GOT3 (cell line): Measurements from ENCODE around the gene CEACAM5.

Experiments used
- DNase-seq: peaks from one replicate; lab custom pipeline; 2025; ENCODE audit warnings: mixed read lengths; lab: John Stamatoyannopoulos, UW

CEACAM5 gene

DNA sequence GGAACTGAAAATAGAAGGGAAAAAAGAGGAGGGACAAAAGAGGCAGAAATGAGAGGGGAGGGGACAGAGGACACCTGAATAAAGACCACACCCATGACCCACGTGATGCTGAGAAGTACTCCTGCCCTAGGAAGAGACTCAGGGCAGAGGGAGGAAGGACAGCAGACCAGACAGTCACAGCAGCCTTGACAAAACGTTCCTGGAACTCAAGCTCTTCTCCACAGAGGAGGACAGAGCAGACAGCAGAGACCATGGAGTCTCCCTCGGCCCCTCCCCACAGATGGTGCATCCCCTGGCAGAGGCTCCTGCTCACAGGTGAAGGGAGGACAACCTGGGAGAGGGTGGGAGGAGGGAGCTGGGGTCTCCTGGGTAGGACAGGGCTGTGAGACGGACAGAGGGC, at the start of gene CEACAM5:
CEACAM5 (plus strand) TSS at position 146 of the 400 bp plus-strand sequence; CDS start at position 252, 106 bp downstream.
- DNase-seq, result no peak

DNA sequence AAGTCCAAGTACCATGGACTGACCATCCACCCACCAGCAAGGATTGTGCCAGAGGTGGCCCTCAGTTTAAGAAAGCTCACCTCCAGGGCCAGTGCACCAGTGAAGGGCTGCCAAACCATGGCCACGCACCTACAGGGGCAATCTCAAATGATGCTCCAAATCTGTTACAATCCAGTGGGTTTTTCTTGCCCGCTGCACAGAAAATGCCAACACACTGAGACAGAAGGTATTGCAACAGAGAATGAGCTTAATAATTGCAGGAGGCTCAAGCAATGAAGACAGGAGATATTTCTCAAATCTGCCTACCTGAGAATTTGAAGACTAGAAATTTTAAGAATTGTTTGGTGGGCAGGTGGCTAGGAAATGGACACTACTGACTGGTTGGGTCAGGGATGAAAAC, 42.4 kb upstream of the CEACAM5 start:
- no peak for DNase-seq

DNA sequence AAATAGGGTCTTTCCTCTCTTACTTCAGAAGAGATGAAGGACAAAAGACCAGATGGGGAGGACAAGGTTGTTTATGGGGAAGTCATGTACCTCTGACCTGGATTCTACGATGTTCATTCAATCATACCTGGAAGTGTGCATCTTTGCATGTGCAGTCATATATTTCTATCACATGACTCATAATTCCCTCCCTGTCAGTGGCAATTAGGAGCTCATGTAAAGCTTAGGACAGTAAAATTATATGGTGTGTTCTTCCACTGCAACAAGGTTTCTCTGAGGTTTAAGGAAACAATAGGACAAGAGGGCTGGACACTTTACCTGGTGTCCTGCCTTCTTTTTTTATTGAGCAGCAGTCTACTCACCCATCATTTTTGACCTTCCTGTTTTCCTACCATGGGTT, 40.1 kb upstream of the CEACAM5 start:
- no peak for DNase-seq

DNA sequence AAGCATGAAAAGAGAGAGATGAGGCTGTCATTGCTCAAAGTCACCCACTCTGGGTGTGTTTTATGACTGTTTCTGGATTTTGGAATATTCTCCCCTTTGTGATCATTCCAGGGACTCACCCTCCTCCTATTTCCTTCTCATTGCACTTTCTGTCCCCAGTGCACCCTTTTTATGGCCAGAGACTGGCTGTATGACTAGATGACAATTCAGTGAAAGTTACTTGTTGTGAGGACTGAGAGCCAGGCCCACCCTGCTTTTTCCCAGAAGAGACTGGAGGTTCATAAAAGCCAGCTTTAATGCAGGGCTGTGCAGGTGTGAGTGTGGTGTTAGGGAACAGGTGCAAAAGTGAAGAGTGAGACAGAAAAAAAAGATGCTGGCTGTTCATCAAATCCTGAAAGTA, 37.7 kb upstream of the CEACAM5 start:
- DNase-seq, result no peak

DNA sequence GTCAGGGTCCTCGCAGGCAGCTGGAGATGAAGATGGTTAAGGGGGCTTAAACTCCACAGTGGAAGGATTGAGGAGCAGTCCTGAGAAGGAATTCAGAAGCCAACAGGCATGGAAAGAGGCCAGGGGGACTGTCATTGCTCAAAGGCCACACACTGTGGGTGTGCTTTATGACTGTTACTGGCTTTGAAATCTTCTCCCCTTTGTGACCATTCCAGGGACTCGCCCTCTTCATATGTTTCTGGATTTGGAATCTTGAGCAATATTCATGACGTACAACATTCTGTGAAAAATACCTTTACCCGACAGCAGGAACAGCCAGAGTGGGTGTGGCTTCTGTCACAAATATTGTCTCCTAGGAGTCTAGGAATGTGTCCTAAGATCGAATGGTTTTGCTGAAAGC, 36.9 kb upstream of the CEACAM5 start:
- no peak for DNase-seq

DNA sequence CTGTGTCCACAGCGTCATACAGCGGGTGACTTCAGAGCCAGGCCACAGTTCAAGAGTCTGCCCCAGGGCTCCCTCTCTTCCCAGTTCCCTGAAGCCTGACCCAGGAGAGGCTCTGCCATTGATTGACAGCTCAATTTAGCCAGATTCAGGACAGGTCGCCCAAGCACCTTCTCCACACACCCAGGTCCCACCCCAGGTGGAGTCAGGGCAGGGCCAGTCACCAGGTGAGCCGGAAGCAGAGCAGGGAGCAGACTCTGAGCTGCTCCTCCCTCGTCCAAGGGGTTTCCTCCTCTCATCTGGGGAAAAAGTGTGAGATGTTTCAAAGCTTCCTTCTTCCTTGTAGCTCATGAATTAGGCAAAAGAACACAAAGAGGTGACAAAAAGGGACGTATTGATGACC, 26.0 kb upstream of the CEACAM5 start:
- DNase-seq, result no peak

DNA sequence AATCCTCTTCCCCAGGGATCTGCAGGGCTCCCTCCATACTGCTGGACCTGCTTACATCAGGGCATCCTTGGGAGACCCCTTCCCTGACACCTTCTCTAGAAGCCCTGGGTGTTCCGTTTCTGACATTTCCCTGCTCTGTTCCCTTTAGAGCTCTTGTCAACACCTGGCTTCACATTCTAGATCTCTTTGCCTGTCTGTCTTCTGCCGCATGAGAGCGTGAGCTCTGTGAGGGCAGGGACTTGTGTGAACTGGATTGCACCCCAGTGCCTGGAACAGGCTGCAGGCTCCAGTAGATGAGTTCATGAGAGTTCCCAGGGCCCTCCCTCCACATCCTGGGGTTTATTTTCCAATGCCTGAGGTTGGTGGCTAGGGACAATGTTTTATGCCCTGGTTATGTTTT, 21.0 kb upstream of the CEACAM5 start:
- DNase-seq, result no peak

DNA sequence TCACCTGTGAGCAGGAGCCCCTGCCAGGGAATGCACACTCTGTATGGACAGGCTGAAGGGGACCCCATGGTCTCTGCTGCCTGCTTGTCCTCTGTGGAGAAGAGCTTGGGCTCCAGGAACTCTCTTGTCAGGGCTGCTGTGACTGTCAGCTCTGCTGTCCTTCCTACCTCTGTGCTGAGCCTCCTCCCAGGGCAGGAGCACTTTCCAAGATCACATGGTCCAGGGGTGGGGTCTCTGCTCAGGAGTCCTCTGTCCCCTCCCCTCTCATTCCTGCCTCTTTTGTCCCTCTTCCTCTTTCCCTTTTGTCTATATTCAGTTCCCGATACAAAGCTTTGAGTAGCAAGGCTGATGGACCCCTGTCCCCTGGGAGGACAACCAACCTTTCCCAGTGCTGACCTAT, 20.3 kb upstream of the CEACAM5 start, which contains the start of gene CEACAM7:
CEACAM7 (minus strand) TSS at position 173 of the 400 bp plus-strand sequence; CDS start at position 68, 105 bp downstream.
- no peak for DNase-seq

DNA sequence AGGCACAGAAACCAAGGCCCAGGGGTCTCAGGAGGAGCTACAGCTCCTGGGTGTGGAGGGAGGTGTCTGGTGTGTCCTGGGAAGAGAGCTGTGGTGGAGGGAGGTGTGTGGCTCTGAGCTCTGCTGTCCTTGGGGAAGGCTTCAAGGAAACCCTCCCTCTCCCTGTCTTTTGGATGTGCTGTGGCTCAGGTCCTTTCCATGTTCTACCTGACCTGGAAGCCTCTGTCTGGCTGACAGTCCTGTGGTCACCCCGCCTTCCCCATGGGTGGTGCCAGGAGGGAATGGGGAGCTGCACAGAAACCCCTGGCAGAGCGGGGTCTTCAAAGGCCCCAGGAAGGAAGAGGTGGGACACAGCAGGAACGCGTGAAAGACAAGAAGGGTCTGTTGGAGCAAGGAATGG, 19.7 kb upstream of the CEACAM5 start:
- DNase-seq, result no peak

DNA sequence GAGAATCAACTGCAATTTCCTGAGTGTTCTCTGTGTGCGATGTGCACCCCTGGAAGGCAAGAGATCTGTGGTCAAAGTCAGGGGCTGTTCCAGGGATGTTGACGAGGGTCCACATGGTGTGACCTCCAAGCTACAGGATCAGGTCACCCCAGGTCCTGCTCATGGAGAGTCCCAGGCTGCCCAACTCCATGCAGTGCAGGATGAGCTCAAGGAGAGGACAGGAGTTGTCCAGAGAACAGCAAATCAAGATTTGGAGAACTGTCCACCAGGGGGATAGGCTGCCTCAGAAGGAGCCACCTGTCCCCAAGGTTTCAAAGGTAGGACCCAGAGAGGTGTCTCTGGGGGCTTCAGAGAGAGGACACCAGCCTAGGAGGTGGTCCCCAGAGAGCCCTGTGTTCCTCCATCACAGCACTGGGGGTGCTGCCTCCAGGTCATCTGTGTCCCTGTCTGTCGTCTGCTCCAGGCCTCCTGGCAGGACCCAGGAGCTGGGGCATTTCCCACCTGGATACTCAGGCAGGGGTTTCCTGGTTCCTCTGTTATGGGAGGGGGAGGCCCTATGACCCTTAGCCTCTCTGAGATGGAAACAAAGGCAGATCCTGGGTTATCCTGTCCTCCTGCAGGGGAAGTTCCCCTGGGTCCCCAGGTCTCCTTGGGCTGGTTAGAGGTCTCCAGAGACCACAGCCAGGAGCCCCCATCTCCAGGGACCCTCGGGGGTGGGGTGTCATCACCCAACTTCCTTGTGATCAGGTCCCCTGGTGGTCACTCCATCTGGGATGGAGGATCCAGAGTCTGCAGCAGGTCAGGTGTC, 18.2 kb upstream of the CEACAM5 start:
- DNase-seq, result no peak

DNA sequence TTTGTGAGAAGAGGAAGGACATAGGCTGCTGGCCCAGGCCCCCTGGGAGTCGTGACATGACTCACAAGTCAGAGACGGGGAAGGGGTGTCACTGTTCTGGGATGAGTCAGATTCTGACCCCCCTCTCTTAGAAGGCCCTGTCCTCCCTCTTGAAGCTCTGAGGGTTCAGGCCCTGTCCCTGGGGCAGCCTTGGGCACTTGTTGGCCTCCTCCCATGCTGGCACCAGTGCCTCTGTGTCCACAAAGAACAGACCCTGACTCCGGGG, 17.7 kb upstream of the CEACAM5 start:
- no peak for DNase-seq

DNA sequence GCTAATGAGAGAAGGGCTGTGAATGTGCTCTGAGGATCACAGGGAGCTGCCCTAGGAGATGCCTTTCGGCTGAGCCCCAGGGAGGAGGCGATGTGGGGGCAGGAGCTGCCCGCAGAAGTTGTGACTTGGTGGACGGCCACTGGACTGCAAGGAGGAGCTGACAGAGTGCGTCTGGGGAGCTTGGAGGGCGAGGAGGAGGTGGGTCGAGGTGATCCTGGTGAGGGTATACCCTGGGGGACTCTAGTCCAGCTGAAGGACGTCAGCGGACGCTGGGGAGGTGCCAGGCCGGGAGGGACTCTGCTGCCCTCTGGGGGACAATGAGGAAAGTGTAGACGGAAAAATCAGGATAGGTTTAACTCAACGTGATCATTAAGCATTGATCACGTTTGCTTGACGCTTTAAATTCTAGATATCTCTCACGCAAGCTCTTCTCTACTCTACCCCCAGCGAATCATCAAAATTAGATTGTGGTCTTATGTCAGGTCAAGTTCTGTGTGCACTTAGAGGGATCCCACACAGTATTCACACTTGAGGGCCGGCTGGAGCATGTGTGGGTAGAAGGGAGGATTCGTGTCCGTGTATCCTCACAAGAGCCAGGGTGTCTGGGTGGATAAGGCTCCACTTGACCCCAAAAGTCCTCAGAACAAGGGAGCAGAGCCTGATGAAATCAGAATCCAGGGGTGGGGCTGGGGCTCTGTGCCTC, 17.0 kb upstream of the CEACAM5 start:
- no peak for DNase-seq

DNA sequence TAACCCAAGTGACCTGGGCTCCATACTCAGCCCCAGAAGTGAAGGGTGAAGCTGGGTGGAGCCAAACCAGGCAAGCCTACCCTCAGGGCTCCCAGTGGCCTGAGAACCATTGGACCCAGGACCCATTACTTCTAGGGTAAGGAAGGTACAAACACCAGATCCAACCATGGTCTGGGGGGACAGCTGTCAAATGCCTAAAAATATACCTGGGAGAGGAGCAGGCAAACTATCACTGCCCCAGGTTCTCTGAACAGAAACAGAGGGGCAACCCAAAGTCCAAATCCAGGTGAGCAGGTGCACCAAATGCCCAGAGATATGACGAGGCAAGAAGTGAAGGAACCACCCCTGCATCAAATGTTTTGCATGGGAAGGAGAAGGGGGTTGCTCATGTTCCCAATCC, 14.2 kb upstream of the CEACAM5 start:
- DNase-seq, result no peak

DNA sequence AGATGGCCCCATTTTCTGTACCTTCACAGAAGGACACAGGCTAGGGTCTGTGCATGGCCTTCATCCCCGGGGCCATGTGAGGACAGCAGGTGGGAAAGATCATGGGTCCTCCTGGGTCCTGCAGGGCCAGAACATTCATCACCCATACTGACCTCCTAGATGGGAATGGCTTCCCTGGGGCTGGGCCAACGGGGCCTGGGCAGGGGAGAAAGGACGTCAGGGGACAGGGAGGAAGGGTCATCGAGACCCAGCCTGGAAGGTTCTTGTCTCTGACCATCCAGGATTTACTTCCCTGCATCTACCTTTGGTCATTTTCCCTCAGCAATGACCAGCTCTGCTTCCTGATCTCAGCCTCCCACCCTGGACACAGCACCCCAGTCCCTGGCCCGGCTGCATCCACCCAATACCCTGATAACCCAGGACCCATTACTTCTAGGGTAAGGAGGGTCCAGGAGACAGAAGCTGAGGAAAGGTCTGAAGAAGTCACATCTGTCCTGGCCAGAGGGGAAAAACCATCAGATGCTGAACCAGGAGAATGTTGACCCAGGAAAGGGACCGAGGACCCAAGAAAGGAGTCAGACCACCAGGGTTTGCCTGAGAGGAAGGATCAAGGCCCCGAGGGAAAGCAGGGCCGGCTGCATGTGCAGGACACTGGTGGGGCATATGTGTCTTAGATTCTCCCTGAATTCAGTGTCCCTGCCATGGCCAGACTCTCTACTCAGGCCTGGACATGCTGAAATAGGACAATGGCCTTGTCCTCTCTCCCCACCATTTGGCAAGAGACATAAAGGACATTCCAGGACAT, 13.4 kb upstream of the CEACAM5 start:
- DNase-seq, result no peak

DNA sequence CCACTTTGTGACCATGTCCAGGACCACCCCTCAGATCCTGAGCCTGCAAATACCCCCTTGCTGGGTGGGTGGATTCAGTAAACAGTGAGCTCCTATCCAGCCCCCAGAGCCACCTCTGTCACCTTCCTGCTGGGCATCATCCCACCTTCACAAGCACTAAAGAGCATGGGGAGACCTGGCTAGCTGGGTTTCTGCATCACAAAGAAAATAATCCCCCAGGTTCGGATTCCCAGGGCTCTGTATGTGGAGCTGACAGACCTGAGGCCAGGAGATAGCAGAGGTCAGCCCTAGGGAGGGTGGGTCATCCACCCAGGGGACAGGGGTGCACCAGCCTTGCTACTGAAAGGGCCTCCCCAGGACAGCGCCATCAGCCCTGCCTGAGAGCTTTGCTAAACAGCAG, 12.7 kb upstream of the CEACAM5 start:
- DNase-seq, result no peak

DNA sequence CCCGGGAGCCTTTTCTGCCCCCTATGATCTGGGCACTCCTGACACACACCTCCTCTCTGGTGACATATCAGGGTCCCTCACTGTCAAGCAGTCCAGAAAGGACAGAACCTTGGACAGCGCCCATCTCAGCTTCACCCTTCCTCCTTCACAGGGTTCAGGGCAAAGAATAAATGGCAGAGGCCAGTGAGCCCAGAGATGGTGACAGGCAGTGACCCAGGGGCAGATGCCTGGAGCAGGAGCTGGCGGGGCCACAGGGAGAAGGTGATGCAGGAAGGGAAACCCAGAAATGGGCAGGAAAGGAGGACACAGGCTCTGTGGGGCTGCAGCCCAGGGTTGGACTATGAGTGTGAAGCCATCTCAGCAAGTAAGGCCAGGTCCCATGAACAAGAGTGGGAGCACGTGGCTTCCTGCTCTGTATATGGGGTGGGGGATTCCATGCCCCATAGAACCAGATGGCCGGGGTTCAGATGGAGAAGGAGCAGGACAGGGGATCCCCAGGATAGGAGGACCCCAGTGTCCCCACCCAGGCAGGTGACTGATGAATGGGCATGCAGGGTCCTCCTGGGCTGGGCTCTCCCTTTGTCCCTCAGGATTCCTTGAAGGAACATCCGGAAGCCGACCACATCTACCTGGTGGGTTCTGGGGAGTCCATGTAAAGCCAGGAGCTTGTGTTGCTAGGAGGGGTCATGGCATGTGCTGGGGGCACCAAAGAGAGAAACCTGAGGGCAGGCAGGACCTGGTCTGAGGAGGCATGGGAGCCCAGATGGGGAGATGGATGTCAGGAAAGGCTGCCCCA, 11.8 kb upstream of the CEACAM5 start:
- no peak for DNase-seq

DNA sequence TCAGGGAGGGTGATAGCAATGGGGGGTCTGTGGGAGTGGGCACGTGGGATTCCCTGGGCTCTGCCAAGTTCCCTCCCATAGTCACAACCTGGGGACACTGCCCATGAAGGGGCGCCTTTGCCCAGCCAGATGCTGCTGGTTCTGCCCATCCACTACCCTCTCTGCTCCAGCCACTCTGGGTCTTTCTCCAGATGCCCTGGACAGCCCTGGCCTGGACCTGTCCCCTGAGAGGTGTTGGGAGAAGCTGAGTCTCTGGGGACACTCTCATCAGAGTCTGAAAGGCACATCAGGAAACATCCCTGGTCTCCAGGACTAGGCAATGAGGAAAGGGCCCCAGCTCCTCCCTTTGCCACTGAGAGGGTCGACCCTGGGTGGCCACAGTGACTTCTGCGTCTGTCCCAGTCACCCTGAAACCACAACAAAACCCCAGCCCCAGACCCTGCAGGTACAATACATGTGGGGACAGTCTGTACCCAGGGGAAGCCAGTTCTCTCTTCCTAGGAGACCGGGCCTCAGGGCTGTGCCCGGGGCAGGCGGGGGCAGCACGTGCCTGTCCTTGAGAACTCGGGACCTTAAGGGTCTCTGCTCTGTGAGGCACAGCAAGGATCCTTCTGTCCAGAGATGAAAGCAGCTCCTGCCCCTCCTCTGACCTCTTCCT, 11.1 kb upstream of the CEACAM5 start:
- no peak for DNase-seq

DNA sequence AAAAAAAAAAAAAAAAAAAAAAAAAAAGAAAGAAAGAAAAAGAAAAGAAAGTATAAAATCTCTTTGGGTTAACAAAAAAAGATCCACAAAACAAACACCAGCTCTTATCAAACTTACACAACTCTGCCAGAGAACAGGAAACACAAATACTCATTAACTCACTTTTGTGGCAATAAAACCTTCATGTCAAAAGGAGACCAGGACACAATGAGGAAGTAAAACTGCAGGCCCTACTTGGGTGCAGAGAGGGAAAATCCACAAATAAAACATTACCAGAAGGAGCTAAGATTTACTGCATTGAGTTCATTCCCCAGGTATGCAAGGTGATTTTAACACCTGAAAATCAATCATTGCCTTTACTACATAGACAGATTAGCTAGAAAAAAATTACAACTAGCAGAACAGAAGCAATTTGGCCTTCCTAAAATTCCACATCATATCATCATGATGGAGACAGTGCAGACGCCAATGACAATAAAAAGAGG, 9.6 kb upstream of the CEACAM5 start:
- no peak for DNase-seq

DNA sequence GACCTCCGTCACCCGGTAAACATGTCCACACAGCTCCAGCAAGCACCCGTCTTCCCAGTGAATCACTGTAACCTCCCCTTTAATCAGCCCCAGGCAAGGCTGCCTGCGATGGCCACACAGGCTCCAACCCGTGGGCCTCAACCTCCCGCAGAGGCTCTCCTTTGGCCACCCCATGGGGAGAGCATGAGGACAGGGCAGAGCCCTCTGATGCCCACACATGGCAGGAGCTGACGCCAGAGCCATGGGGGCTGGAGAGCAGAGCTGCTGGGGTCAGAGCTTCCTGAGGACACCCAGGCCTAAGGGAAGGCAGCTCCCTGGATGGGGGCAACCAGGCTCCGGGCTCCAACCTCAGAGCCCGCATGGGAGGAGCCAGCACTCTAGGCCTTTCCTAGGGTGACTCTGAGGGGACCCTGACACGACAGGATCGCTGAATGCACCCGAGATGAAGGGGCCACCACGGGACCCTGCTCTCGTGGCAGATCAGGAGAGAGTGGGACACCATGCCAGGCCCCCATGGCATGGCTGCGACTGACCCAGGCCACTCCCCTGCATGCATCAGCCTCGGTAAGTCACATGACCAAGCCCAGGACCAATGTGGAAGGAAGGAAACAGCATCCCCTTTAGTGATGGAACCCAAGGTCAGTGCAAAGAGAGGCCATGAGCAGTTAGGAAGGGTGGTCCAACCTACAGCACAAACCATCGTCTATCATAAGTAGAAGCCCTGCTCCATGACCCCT, 9.0 kb upstream of the CEACAM5 start:
- no peak for DNase-seq

DNA sequence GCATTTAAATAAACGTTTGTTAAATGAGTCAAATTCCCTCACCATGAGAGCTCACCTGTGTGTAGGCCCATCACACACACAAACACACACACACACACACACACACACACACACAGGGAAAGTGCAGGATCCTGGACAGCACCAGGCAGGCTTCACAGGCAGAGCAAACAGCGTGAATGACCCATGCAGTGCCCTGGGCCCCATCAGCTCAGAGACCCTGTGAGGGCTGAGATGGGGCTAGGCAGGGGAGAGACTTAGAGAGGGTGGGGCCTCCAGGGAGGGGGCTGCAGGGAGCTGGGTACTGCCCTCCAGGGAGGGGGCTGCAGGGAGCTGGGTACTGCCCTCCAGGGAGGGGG, 8.5 kb upstream of the CEACAM5 start:
- no peak for DNase-seq
